ENCODE results near the gene SYTL4.
"Not testable (repeated sequence)": the region's sequence is repeated elsewhere in the genome, so short reads cannot be mapped to it uniquely, and the experiment has no call there.

SYTL4 gene

GRCh38 chrX:100731441-100732281 is at the start of gene SYTL4:
SYTL4 (minus strand) TSS chrX:100732121; CDS start chrX:100702037, 30,084 bp downstream.
- peak; percentile 48 for DNase-seq (ENCODE audit: low spot score)

- DNase-seq (ENCODE audit: low spot score): not testable (repeated sequence)
Observed at GRCh38 chrX:100769439-100769838, 37.5 kb upstream of the SYTL4 start.

- DNase-seq (ENCODE audit: low spot score): peak; percentile 76
Observed at GRCh38 chrX:100768679-100769338, 36.9 kb upstream of the SYTL4 start.

GRCh38 chrX:100750883-100751282 is 19.0 kb upstream of the SYTL4 start:
- DNase-seq (ENCODE audit: low spot score): no peak

- peak; percentile 30 for DNase-seq (ENCODE audit: low spot score)
Observed at GRCh38 chrX:100748108-100748507, 16.2 kb upstream of the SYTL4 start.

- no peak for DNase-seq (ENCODE audit: low spot score)
Observed at GRCh38 chrX:100747703-100748102, 15.8 kb upstream of the SYTL4 start.

GRCh38 chrX:100747090-100747489 is 15.2 kb upstream of the SYTL4 start:
- no peak for DNase-seq (ENCODE audit: low spot score)

- DNase-seq (ENCODE audit: low spot score): no peak
Observed at GRCh38 chrX:100745806-100746537, 14.1 kb upstream of the SYTL4 start.

- DNase-seq (ENCODE audit: low spot score): no peak
Observed at GRCh38 chrX:100745205-100745604, 13.3 kb upstream of the SYTL4 start.

- DNase-seq (ENCODE audit: low spot score): no peak
Observed at GRCh38 chrX:100743009-100743607, 11.2 kb upstream of the SYTL4 start.

GRCh38 chrX:100724006-100724405 is 7.9 kb downstream of the SYTL4 start:
- not testable (repeated sequence) for DNase-seq (ENCODE audit: low spot score)

GRCh38 chrX:100721328-100721727 is 10.6 kb downstream of the SYTL4 start:
- DNase-seq (ENCODE audit: low spot score): no peak

- DNase-seq (ENCODE audit: low spot score): no peak
Observed at GRCh38 chrX:100720301-100720700, 11.6 kb downstream of the SYTL4 start.

- DNase-seq (ENCODE audit: low spot score): no peak
Observed at GRCh38 chrX:100719139-100719538, 12.8 kb downstream of the SYTL4 start.

GRCh38 chrX:100717363-100717762 is 14.6 kb downstream of the SYTL4 start:
- no peak for DNase-seq (ENCODE audit: low spot score)

GRCh38 chrX:100710816-100711215 is 21.1 kb downstream of the SYTL4 start:
- DNase-seq (ENCODE audit: low spot score): no peak

- no peak for DNase-seq (ENCODE audit: low spot score)
Observed at GRCh38 chrX:100704581-100705203, 27.2 kb downstream of the SYTL4 start.

- no peak for DNase-seq (ENCODE audit: low spot score)
Observed at GRCh38 chrX:100700809-100701208, 31.1 kb downstream of the SYTL4 start.

- DNase-seq (ENCODE audit: low spot score): no peak
Observed at GRCh38 chrX:100698551-100698950, 33.4 kb downstream of the SYTL4 start.

GRCh38 chrX:100696699-100697351 is 35.1 kb downstream of the SYTL4 start:
- no peak for DNase-seq (ENCODE audit: low spot score)

- no peak for DNase-seq (ENCODE audit: low spot score)
Observed at GRCh38 chrX:100695991-100696390, 35.9 kb downstream of the SYTL4 start.
